ENCODE data around the gene MRPS7.

- TF ChIP-seq GATA2 (IDR thresholded peaks at IDR 0.05; ENCODE audit: low read depth, low read length) (no peak), GATA3 (IDR thresholded peaks at IDR 0.05; ENCODE audit: low read depth, low read length) (no peak)
Observed at GRCh38 chr17:75267153-75267410, 5.4 kb downstream of the MRPS7 start.

Data from SH-SY5Y (cell line).